Measurements from ENCODE around the gene CALY. TPM values are rescaled to one million over a fixed set of nuclear protein-coding genes. Genes with fewer than 3 reads are reported as not detected.
A peak's percentile ranks its signal among the peaks of the same experiment; 100 is the strongest.

The CALY gene
- total and polyA plus RNA-seq, 5 donors from 2014 or later: 0.76 to 1.8 (median 1.0) TPM

GRCh38 chr10:133293810-133294119 is 42.9 kb downstream of the CALY start:
- Histone ChIP-seq H3K27me3 (ENCODE audit: control insufficient read depth, insufficient read depth, low read length) (no peaks in the 10 kb centered on the region), H3K36me3 (ENCODE audit: control insufficient read depth, insufficient read depth, low read length) (peaks cover 75% of the 10 kb centered on the region), H3K4me1 (ENCODE audit: control insufficient read depth, insufficient read depth, low read length, poor library complexity, severe bottlenecking) (no peaks in the 10 kb centered on the region), H3K27ac (ENCODE audit: insufficient read depth, low read length, poor library complexity, severe bottlenecking) (no peak overlapping the region), H3K4me3 (ENCODE audit: low read depth, low read length) (no peak overlapping the region), H3K9me3 (ENCODE audit: control insufficient read depth in 2 of 2, low read length in 2 of 2) (no peaks in the 10 kb centered on the region)
- Mint-ChIP-seq H3K4me3 (no peak overlapping the region), H3K27me3 (no peaks in the 10 kb centered on the region), H3K4me1 (peaks cover 0 to under 1% (median 0%) of the 10 kb centered on the region in 4 donors), H3K36me3 (peaks cover 37% of the 10 kb centered on the region), H3K27ac (peak overlapping the region in 1 of 3 donors; percentile 20), H3K9me3 (no peaks in the 10 kb centered on the region)
- DNase-seq: no peak
- ATAC-seq (ENCODE audit: low read depth in 2 of 2): no peak

GRCh38 chr10:133292919-133293809 is 43.5 kb downstream of the CALY start:
- Histone ChIP-seq H3K27me3 (ENCODE audit: control insufficient read depth, insufficient read depth, low read length) (no peaks in the 10 kb centered on the region), H3K4me1 (ENCODE audit: control insufficient read depth, insufficient read depth, low read length, poor library complexity, severe bottlenecking) (no peaks in the 10 kb centered on the region), H3K4me3 (ENCODE audit: low read depth, low read length) (no peak overlapping the region), H3K27ac (ENCODE audit: insufficient read depth, low read length, poor library complexity, severe bottlenecking) (no peak overlapping the region), H3K9me3 (ENCODE audit: control insufficient read depth in 2 of 2, low read length in 2 of 2) (no peaks in the 10 kb centered on the region), H3K36me3 (ENCODE audit: control insufficient read depth, insufficient read depth, low read length) (peaks cover 74% of the 10 kb centered on the region)
- Mint-ChIP-seq H3K36me3 (peaks cover 34% of the 10 kb centered on the region), H3K27ac (no peak overlapping the region), H3K4me3 (no peak overlapping the region), H3K4me1 (peaks cover 0 to 2% (median 0%) of the 10 kb centered on the region in 4 donors), H3K27me3 (no peaks in the 10 kb centered on the region), H3K9me3 (no peaks in the 10 kb centered on the region)
- DNase-seq (no peak), ATAC-seq (ENCODE audit: low read depth in 2 of 2) (peak in 1 of 2 donors; percentile 38)

DNA sequence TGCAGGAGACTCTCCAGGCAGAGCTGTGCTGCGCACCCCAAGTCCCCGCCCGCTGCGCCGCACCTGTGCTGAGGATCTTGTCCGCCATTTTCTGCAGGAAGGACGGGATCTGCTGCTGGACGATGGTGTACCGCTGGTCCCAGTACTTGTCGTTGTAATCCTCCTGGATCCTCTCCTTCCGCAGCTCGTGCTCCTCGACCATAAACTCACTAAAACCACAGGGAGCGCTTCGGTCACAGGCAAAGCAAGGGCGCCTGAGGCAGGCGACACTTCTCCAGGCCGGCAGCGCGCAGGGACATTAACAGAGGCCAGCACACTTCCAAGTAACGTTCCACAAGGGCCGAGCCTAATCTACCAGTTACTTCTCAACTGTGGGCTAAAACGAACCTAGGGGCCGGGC is 46.9 kb downstream of the CALY start:
- Histone ChIP-seq H3K27ac (ENCODE audit: insufficient read depth, low read length, poor library complexity, severe bottlenecking) (no peak overlapping the region), H3K9me3 (ENCODE audit: control insufficient read depth in 2 of 2, low read length in 2 of 2) (no peaks in the 10 kb centered on the region), H3K36me3 (ENCODE audit: control insufficient read depth, insufficient read depth, low read length) (peaks cover 73% of the 10 kb centered on the region), H3K27me3 (ENCODE audit: control insufficient read depth, insufficient read depth, low read length) (no peaks in the 10 kb centered on the region), H3K4me3 (ENCODE audit: low read depth, low read length) (no peak overlapping the region), H3K4me1 (ENCODE audit: control insufficient read depth, insufficient read depth, low read length, poor library complexity, severe bottlenecking) (no peaks in the 10 kb centered on the region)
- Mint-ChIP-seq H3K4me1 (peaks cover 0 to 4% (median 0%) of the 10 kb centered on the region in 4 donors), H3K36me3 (peaks cover 42% of the 10 kb centered on the region), H3K27me3 (no peaks in the 10 kb centered on the region), H3K9me3 (no peaks in the 10 kb centered on the region), H3K4me3 (no peak overlapping the region), H3K27ac (no peak overlapping the region)
- DNase-seq (no peak), ATAC-seq (ENCODE audit: low read depth in 2 of 2) (no peak)

GRCh38 chr10:133287832-133288500 is 48.7 kb downstream of the CALY start:
- H3K4me1 ChIP-seq (ENCODE audit: control insufficient read depth, insufficient read depth, low read length, poor library complexity, severe bottlenecking): no peaks in the 10 kb centered on the region
- DNase-seq (no peak), ATAC-seq (ENCODE audit: low read depth in 2 of 2) (no peak)
- peaks cover 44% of the 10 kb centered on the region for H3K36me3 Mint-ChIP-seq
- H3K4me3 ChIP-seq (ENCODE audit: low read depth, low read length): no peak overlapping the region
- H3K27ac ChIP-seq (ENCODE audit: insufficient read depth, low read length, poor library complexity, severe bottlenecking): no peak overlapping the region
- H3K27ac Mint-ChIP-seq: no peak overlapping the region
- peaks cover 0 to 4% (median 0%) of the 10 kb centered on the region in 4 donors for H3K4me1 Mint-ChIP-seq
- no peaks in the 10 kb centered on the region for H3K27me3 Mint-ChIP-seq
- no peaks in the 10 kb centered on the region for H3K9me3 Mint-ChIP-seq
- H3K4me3 Mint-ChIP-seq: no peak overlapping the region
- no peaks in the 10 kb centered on the region for H3K9me3 ChIP-seq (ENCODE audit: control insufficient read depth in 2 of 2, low read length in 2 of 2)
- H3K27me3 ChIP-seq (ENCODE audit: control insufficient read depth, insufficient read depth, low read length): no peaks in the 10 kb centered on the region
- H3K36me3 ChIP-seq (ENCODE audit: control insufficient read depth, insufficient read depth, low read length): peaks cover 75% of the 10 kb centered on the region

- DNase-seq: no peak
- no peaks in the 10 kb centered on the region for H3K9me3 ChIP-seq (ENCODE audit: control insufficient read depth in 2 of 2, low read length in 2 of 2)
- H3K36me3 ChIP-seq (ENCODE audit: control insufficient read depth, insufficient read depth, low read length): peaks cover 80% of the 10 kb centered on the region
- no peak overlapping the region for H3K4me3 ChIP-seq (ENCODE audit: low read depth, low read length)
- Mint-ChIP-seq H3K9me3 (no peaks in the 10 kb centered on the region), H3K27me3 (no peaks in the 10 kb centered on the region), H3K36me3 (peaks cover 55% of the 10 kb centered on the region), H3K27ac (peak overlapping the region in 1 of 3 donors; percentile 27), H3K4me1 (peaks cover 0 to 4% (median 0%) of the 10 kb centered on the region in 4 donors), H3K4me3 (no peak overlapping the region)
- ATAC-seq (ENCODE audit: low read depth in 2 of 2): no peak
- no peaks in the 10 kb centered on the region for H3K27me3 ChIP-seq (ENCODE audit: control insufficient read depth, insufficient read depth, low read length)
- no peaks in the 10 kb centered on the region for H3K4me1 ChIP-seq (ENCODE audit: control insufficient read depth, insufficient read depth, low read length, poor library complexity, severe bottlenecking)
- no peak overlapping the region for H3K27ac ChIP-seq (ENCODE audit: insufficient read depth, low read length, poor library complexity, severe bottlenecking)
These were observed 50.3 kb downstream of the CALY start for GRCh38 chr10:133286366-133286765.

DNA sequence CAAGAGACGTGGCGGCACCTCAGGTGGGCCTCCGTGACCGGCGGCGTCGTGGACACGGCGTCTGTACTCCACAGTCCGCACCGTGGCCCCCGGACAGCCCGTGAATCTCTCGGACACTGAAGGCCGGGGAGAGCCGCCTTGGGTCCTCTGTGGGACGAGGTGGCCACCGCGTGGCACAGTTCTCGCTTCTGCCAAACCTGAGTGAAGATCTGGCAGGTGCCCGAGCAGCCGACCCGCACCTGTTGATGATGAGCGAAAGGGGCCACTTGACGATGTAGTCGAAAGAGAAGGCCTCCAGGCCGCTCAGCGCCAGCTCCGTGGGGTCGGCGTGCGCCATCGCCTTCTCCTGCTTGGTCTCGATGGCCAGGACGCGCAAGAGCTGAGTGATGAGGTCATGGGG is 51.5 kb downstream of the CALY start:
- no peak overlapping the region for H3K4me3 ChIP-seq (ENCODE audit: low read depth, low read length)
- H3K4me1 ChIP-seq (ENCODE audit: control insufficient read depth, insufficient read depth, low read length, poor library complexity, severe bottlenecking): no peaks in the 10 kb centered on the region
- H3K27me3 ChIP-seq (ENCODE audit: control insufficient read depth, insufficient read depth, low read length): no peaks in the 10 kb centered on the region
- DNase-seq (no peak), ATAC-seq (ENCODE audit: low read depth in 2 of 2) (no peak)
- peaks cover 49% of the 10 kb centered on the region for H3K36me3 Mint-ChIP-seq
- no peak overlapping the region for H3K4me3 Mint-ChIP-seq
- H3K4me1 Mint-ChIP-seq: peaks cover 0 to 4% (median 0%) of the 10 kb centered on the region in 4 donors
- no peak overlapping the region for H3K27ac Mint-ChIP-seq
- H3K36me3 ChIP-seq (ENCODE audit: control insufficient read depth, insufficient read depth, low read length): peaks cover 73% of the 10 kb centered on the region
- H3K9me3 ChIP-seq (ENCODE audit: control insufficient read depth in 2 of 2, low read length in 2 of 2): no peaks in the 10 kb centered on the region
- no peaks in the 10 kb centered on the region for H3K9me3 Mint-ChIP-seq
- H3K27ac ChIP-seq (ENCODE audit: insufficient read depth, low read length, poor library complexity, severe bottlenecking): no peak overlapping the region
- H3K27me3 Mint-ChIP-seq: no peaks in the 10 kb centered on the region

- Mint-ChIP-seq H3K36me3 (peaks cover 43% of the 10 kb centered on the region), H3K27me3 (no peaks in the 10 kb centered on the region), H3K4me3 (no peak overlapping the region), H3K27ac (peak overlapping the region in 1 of 3 donors; percentile 82), H3K4me1 (peaks cover 0 to 10% (median 4%) of the 10 kb centered on the region in 4 donors), H3K9me3 (no peaks in the 10 kb centered on the region)
- H3K36me3 ChIP-seq (ENCODE audit: control insufficient read depth, insufficient read depth, low read length): peaks cover 63% of the 10 kb centered on the region
- DNase-seq (no peak), ATAC-seq (ENCODE audit: low read depth in 2 of 2) (no peak)
- H3K4me3 ChIP-seq (ENCODE audit: low read depth, low read length): no peak overlapping the region
- H3K27me3 ChIP-seq (ENCODE audit: control insufficient read depth, insufficient read depth, low read length): no peaks in the 10 kb centered on the region
- no peak overlapping the region for H3K27ac ChIP-seq (ENCODE audit: insufficient read depth, low read length, poor library complexity, severe bottlenecking)
- peaks cover 7% of the 10 kb centered on the region for H3K4me1 ChIP-seq (ENCODE audit: control insufficient read depth, insufficient read depth, low read length, poor library complexity, severe bottlenecking)
- H3K9me3 ChIP-seq (ENCODE audit: control insufficient read depth in 2 of 2, low read length in 2 of 2): no peaks in the 10 kb centered on the region
These were observed 52.8 kb downstream of the CALY start for GRCh38 chr10:133283931-133284330.
